ENCODE data around the gene COL8A1.

DNA sequence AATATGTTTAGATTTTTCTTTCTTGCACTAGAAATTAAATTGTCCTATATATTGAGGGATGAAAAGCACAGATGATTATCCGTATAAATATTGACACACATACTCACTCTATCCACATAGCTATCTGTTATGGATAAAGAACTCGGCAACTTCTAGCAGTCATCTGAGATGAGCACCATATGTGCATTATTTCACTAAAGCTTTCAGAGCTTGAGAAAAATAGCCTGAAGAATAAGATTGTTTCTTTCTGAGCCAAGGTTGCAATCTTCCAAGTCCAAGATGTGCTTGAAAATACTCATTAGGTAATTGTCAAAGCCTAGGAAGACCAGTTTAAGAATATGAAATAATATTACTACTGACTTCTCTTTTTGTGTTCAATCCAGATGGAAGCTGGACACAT, 40.5 kb downstream of the COL8A1 start:
- no peak for TF ChIP-seq CTCF (IDR thresholded peaks at IDR 0.05)
- no peak for TF ChIP-seq TCF7L2 (IDR thresholded peaks at IDR 0.05; ENCODE audit: low read depth, low read length)
- no peak for TF ChIP-seq POLR2AphosphoS5 (IDR thresholded peaks at IDR 0.05; ENCODE audit: low read depth, low read length)

All from Panc1 (cell line).